ENCODE results near the gene EGFL8.
"Not testable (repeated sequence)": the region's sequence is repeated elsewhere in the genome, so short reads cannot be mapped to it uniquely, and the experiment has no call there.

Gene EGFL8

DNA sequence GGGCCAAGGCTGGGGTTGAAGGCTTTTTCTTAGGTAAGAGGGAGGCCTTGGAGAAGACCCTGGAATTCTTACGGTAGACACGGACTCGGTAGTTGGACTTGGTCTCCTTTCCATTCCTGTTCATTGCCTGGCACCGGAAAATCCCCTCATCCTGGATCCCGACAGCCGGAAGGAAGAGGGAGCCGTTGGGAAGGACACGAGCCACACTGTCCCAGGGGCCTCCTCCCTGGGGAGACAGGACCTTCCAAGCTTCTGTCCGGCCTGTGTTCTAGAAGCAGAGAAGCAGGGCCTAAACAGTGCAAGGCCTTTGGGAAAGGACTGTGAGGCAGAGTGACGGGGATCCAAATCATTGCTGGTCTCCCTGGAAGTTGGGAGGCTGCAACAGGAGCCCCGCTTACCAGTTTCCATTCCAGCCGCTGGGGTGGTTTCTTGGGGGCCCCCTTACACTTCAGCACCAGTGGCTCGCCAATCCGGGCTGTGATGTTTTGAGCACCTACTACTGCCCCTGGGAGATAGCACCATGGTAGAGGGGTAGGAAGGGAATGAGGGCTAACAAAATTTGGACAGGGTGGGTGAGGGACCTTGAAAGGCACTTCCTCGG is 19.2 kb downstream of the EGFL8 start:
- no peak for DNase-seq (ENCODE audit: low read depth)

GRCh38 chr6:32184084-32184640 is 19.8 kb downstream of the EGFL8 start, which contains the start of gene AGER:
TSS of gene AGER (minus strand) at chr6:32184253. CDS start at chr6:32184222, 31 bp downstream.
- DNase-seq (ENCODE audit: low read depth), result no peak

DNA sequence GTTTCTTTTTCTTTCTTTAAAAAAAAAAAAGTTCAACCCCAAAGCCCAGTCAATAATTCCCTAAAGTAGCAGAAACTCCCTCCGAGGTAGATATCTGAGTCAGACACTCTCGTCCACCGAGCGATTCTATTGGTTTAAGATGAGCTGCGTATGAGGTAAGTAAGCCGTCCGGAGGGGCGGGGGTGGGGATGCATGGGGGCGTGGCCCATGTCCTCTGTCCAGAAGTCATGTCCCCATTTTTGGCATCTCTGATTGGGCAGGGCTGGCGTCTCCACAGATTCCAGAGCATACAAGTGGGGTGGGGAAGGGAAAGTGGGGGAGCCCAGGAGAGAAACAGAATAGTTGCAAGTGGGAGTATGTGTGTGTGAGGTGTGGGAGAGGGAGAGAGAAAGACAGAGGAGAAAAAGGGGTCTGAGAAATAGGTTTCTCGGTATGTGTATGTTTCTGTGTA is 21.3 kb downstream of the EGFL8 start:
- DNase-seq (ENCODE audit: low read depth), result peak; percentile 87

DNA sequence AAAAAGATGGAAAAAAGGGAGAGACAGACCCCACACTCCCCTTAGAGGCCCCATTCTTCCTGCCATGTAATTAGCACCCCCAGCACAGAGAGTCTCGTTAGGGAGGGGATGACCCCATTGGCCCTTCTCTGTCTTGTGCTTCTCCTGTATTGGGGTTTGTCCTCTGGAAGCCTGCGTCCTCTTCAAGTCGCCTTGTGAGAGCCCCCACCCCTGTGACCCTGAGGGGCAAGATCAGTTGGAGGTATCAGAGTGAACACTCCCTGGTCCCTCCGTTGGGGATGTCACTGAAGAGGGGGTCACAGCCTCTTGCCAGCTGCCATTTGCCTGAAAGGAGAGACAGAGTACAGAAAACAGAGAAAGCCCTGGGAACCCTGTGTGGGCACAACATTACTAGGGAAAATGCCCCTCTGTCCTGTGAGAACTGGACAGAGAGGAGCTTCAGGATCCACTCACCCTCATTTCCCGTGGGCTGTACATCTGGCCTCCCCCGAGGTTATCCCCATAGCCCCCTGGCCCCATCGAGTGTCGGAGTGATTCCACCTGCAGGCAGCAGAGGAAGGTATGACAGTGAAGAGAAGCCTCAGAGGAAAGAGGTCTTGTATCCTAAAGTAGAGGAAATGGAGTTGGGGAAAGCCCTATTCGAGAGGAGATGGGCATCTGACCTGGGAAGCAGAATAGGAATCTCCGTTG is 21.9 kb downstream of the EGFL8 start:
- not testable (repeated sequence) for DNase-seq (ENCODE audit: low read depth)

- no peak for DNase-seq (ENCODE audit: low read depth)
Observed at GRCh38 chr6:32187009-32187709, 22.8 kb downstream of the EGFL8 start.

GRCh38 chr6:32187725-32188380 is 23.5 kb downstream of the EGFL8 start:
- not testable (repeated sequence) for DNase-seq (ENCODE audit: low read depth)

- DNase-seq (ENCODE audit: low read depth), result no peak
Observed at GRCh38 chr6:32188381-32189068, 24.1 kb downstream of the EGFL8 start.

DNA sequence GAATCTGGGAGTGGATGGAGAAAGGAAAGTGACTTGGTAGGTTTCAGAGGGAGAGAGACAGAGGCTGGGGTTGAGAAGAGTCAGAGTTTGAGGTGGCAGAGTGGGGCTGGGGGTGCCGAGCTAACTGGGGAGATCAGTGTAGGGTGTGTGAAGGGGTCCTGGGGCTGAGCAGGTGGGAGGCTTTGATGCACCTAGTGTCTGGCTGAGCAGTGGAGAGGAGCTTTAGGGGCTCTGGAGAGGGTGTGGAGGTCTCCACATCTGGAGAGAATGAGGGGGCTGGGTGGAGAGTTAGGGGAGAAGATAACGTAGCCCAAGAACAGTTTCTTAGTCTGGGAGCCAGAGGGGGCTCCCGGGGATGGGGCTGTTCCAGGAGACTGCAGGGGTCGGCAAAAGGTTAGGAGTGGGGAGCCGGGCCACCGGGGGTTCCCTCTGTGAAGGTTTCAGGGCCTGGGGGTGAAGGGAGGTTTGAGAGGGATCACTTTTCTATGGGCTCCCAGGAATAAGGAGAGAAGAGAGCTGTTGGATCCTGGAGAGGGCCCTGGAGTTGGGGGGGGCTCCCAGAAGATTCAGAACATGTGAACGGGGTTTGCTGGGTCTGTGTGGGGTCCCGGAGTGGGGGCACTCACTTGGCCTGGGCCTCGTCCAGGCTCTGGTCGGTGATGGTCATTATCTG is 24.8 kb downstream of the EGFL8 start:
- no peak for DNase-seq (ENCODE audit: low read depth)

- no peak for DNase-seq (ENCODE audit: low read depth)
Observed at GRCh38 chr6:32189742-32190053, 25.3 kb downstream of the EGFL8 start.

- peak; percentile 84 for DNase-seq (ENCODE audit: low read depth)
Observed at GRCh38 chr6:32190054-32190851, 25.9 kb downstream of the EGFL8 start, which contains the start of gene PBX2. TSS of gene PBX2 (minus strand) at chr6:32190202. CDS start at chr6:32189915, 287 bp downstream.

DNA sequence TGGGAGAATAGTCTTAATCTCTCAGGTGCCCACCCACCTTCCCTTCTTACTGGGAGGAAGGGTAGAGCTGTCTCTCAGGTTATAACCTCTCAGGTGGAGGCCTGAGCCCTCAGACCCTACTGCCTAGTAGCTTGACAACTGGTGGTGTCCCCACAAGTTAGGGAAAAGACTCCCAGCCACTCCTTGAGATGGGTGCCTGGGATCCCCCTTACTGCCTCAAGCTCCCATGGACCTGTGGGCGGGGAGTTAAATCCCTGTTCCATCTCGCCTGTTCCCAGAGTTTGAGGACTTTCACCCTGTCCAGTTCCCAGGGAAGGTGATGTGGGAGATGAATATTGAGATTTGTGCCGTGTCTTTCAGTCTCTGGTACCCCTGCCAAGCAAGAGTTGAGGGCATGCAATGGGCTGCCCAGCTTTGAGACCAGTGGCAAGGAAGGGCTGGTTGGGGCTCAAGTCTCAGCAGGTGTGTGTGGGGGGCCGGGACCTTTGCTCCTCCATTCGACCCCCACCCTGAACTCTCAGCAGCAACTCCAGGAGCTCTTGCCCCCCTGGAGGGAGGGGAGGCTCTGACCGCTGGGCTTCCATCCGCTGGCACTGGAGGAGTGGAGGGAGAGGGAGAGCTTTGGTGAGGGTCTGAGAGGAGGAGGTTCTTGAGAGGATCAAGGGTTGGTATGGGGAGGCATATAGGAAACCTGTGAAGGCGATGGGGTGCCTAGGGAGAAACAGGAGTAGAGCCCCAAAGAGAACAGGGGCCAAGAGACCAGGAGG is 26.7 kb downstream of the EGFL8 start:
- no peak for DNase-seq (ENCODE audit: low read depth)

DNA sequence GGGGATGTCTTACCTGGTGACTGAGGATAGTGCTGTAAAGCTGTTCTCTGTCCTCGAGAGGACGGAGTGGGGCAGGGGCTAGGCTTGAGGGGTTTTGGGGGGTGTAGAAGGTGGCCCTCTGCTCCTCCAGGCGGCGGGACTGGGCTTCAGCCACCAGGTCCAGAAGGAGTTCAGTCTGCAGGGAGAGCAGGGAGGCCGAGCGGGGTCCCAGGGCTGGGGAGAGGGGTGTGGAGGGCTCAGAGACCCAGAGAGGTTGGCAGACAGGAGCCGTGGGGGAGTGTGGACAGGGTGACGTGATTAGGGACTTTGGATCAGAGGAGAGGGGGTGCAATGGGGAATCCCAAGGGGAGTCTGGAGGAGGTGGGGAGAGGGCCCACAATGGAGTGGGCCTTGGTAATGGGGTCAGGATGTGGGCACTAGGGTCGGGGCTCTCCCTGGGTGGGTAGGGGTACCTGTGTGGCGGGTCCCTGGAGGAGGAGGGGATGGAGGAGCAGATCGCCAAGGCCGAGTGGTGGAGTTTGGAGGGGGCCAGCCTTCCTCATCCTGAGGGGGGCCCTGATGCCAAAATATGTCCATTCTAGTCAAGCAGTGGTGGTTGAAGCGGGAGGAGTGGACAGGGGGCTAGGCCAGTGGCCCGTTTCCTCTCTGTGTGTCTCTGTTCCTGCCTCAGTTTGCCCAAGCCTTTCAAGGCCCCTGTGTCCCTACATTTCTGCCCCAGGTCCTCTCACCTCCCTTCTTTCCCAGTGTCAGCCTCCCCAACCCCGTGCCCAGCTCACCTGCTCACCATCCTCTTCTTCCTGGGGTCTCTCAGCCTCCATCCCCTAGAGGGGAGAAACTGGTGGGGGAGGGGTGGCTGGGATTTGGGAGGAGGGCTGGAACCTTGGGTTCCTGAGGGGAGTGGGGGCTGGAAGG is 27.6 kb downstream of the EGFL8 start:
- DNase-seq (ENCODE audit: low read depth), result no peak

DNA sequence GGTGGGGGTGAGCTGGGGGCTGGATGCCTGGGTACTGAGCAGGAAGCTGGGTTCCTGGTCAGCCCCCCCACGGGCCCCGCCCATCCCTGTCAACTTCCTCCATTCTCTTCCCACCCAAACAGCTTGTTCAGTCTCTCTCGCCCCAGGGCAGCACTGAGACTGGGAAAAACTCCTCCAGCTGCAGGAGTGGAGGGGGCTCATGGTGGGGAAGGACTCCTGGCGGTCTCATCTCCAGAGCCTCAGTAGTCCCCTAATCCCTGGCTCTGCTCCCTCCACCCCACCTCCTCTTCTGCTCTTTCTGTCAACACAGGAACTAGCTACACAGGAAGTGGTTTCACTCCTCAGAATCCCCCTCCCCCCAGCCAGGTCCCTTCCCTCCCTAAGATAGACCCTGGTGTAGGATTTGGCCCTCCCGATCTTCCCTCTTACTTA is 28.2 kb downstream of the EGFL8 start, which contains the start of gene GPSM3:
GPSM3 (minus strand) TSS at position 36 of the 432 bp plus-strand sequence. CDS start 130 bp downstream, outside the sequence.
- DNase-seq (ENCODE audit: low read depth), result no peak

DNA sequence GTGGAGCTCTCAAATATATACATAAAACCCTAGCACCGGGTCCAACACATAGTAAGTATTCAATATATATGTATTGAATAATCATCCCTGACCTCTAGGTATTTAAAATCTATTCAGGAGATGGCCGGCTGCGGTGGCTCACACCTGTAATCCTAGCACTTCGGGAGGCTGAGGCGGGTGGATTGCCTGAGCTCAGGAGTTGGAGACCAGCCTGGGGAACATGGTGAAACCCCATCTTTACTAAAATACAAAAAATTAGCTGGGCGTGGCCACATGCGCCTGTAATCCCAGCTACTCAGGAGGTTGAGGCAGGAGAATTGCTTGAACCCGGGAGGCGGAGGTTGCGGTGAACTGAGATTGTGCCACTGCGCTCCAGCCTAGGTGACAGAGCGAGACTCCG is 28.7 kb downstream of the EGFL8 start:
- DNase-seq (ENCODE audit: low read depth), result not testable (repeated sequence)

DNA sequence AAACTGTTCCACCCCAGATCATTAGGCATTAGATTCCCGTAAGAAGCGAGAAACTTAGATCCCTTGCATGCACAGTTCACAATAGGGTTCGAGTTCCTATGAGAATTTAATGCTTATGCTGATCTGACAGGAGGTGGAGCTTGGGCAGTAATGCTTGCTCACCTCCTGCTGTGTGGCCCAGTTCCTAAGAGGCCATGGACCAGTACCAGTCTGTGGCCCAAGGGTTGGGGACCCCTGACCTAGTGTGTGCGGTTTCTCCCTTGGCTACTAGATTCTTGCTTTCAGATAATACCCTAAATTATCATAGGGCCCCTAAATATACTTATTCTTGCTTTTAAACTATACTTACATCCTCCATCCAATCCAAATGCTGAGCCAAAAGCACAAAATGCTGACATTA is 30.0 kb downstream of the EGFL8 start:
- DNase-seq (ENCODE audit: low read depth), result no peak

GRCh38 chr6:32194825-32195651 is 30.6 kb downstream of the EGFL8 start:
- peak; percentile 49 for DNase-seq (ENCODE audit: low read depth)

- peak; percentile 99 for DNase-seq (ENCODE audit: low read depth)
Observed at GRCh38 chr6:32195652-32195901, 31.2 kb downstream of the EGFL8 start.

Measured in stromal cell of bone marrow (primary cell).